Measurements from ENCODE around the gene CAPZB.

DNA sequence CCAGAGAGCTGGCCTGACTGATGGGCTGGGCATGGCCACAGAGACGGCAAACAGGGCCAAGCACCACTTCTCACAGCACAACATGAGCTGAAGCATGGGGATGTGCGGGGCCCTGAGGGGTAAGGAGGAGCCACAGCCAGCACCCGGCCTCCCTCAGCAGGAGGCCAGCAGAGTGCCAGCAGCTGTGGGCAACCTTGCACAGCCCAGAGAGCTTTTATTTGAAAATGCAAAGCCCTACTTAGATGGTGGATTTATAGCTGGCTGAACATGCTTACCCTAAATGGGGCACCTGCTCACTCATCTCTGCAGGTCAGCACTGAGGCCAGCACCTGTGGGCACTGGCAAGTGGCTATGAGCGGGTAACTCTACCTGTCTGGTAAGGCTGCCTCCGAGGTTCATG is 129.1 kb downstream of the CAPZB start:
- TF ChIP-seq, protein P1, sequence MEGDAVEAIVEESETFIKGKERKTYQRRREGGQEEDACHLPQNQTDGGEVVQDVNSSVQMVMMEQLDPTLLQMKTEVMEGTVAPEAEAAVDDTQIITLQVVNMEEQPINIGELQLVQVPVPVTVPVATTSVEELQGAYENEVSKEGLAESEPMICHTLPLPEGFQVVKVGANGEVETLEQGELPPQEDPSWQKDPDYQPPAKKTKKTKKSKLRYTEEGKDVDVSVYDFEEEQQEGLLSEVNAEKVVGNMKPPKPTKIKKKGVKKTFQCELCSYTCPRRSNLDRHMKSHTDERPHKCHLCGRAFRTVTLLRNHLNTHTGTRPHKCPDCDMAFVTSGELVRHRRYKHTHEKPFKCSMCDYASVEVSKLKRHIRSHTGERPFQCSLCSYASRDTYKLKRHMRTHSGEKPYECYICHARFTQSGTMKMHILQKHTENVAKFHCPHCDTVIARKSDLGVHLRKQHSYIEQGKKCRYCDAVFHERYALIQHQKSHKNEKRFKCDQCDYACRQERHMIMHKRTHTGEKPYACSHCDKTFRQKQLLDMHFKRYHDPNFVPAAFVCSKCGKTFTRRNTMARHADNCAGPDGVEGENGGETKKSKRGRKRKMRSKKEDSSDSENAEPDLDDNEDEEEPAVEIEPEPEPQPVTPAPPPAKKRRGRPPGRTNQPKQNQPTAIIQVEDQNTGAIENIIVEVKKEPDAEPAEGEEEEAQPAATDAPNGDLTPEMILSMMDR (IDR thresholded peaks at IDR 0.05; ENCODE audit: borderline replicate concordance, extremely low read depth, low read length, poor library complexity, severe bottlenecking): no peak
- TF ChIP-seq EZH2 (IDR thresholded peaks at IDR 0.05; ENCODE audit: borderline replicate concordance, low read depth, low read length, severe bottlenecking): no peak

Measured in DND-41 (cell line).